CD4-positive, alpha-beta T cell treated with Interleukin-4 for 1 hour (primary cell): ENCODE results near the gene U2SURP.
"Not testable (repeated sequence)": the region's sequence is repeated elsewhere in the genome, so short reads cannot be mapped to it uniquely, and the experiment has no call there.

ENCODE experiments used
- DNase-seq, 2 donors: peaks; one replicate each; pipeline ENCODE4 v3.0.0-alpha.2; 2020 to 2022

U2SURP gene

GRCh38 chr3:143073983-143074382 is 72.6 kb downstream of the U2SURP start:
- DNase-seq = not testable (repeated sequence)

DNA sequence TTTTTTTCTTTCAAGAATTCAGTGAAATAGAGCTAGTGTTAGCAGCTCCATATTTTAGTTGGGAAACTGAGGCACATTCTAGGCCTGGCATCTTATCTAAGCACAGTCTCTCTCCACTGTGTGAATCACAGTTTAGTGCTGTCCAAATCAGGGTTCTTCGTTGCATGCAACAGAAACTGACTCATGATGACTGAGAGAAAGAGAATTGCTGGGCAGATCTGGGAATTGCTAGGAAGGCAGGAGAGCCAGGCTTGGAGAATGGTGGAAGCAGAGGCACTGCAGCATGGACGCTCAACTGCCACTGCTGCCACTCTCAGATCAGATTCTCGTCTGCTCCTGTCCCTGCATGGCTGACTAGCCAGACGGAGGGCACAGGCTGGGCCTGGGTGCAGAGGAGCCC is 77.5 kb downstream of the U2SURP start:
- DNase-seq = no peak

DNA sequence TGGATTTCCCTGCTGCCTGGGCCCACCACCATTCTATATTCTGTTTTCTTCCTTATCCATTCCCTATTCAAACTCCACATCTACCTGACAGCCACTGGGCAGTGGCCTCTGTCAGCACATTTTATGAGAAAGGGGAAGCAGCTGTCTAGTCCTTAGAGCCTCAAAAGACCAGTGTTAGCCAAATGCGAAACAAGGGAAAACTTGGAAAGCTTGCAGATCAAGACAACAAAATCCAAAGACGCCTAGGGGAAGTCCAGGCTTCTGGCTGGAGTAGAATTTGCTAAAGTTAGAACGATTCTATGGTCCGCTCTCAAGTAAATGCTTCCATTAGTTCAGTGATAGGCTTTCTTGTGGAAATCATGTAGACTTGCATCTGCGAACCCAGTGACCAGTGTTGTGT is 78.8 kb downstream of the U2SURP start:
- DNase-seq = no peak

- no peak for DNase-seq
Measured at GRCh38 chr3:143081365-143081764, 80.0 kb downstream of the U2SURP start.

DNA sequence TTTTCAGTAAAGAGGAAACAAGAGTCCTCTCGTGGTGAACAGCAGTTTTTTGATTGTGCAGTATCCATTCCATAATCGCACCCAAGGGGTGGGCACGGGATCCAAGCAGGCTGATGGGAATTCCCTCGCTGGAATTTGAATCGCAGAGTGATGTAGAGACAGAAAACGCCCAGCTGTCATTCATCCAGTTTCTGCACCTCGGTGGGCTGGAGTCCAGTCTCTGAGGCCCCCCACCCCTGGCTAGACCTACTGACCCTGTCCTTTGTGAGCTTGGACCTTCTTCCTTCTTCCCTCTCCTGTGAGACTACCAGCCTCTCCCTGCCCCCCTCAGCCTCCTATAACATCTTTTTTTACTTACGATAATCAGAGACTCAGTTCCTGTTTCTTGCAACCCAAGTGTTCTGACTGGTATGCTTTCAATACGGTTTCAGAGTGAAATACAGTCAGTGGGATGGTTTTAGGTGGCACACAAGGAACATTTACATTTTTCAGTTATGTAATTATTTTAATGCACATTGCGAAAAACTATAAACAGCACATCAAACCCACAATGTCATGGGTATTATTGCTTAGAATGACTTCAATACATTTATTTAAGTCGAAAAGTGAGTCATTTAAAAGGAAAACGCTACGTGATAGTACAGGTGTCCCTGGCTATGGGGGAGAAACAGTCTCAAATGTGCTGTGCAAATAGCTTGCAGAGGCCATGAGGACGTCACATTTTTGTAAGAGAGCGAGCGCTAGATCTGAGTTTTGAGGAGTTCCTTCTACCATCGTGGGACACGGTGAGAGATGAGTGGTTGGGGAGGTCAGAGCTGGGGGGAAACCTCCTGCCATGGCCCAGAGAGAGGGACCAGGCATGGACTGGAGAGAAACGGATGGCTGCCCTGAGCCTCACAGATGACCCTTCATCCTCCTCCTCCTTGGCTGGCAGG is 80.7 kb downstream of the U2SURP start:
- DNase-seq = peak; percentile 5 to 13

DNA sequence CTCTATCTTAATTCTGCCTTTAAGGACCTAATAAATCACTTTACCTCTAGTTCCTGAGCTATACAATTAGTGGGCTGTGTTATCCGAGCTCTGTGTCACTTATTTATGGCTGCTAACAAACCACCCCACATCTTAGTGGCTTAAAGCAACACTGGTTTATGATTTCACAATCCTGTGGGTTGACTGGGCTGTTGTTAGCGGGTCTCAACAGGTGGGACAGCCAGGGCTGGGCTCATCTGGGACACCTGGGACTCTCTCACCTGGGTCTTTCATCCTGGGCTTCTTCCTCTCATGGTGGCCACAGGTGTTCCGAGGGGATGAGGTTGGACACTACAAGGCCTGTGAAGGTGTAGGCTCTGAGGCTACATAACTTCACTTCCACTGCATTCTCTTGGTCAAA is 82.4 kb downstream of the U2SURP start:
- DNase-seq = no peak

GRCh38 chr3:143084856-143085731 is 83.7 kb downstream of the U2SURP start:
- DNase-seq = peak in 1 of 2 donors; percentile 55

DNA sequence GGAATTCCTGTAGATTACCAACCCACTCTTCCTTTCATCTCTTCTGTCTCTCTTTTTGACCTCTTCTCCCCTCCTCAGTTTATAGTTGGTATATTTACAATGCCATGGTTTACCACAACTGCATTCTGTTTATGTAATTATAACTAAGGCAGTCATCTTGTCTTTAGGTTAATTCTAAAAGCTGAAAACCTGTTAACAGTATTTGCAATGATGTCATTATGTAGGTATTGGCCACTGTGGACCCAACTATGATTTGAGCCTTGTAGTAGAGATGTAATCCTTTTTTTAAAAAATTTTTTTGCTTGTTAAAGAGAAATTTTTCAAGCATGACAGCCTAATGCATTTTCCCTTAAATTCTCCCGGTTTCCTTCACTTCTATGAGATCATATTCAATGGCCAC is 87.5 kb downstream of the U2SURP start:
- DNase-seq = no peak

DNA sequence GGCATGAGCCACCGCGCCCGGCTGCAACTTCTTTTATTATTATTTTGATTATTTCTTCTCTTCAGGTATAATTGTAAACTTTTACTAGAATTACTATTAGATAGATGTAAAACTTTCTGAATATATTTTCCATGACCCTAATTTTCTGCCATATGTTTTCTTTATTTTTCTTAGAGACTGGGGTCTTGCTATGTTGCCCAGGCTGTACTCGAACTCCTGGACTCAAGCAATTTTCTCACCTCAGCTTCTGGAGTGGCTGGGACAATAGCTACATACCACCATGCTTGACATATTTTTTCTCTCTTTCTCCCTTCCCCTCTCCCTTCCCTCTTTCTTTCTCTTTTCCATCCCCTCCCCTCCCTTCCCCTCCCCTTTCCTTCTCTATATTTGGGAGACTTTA is 88.6 kb downstream of the U2SURP start:
- no peak for DNase-seq

DNA sequence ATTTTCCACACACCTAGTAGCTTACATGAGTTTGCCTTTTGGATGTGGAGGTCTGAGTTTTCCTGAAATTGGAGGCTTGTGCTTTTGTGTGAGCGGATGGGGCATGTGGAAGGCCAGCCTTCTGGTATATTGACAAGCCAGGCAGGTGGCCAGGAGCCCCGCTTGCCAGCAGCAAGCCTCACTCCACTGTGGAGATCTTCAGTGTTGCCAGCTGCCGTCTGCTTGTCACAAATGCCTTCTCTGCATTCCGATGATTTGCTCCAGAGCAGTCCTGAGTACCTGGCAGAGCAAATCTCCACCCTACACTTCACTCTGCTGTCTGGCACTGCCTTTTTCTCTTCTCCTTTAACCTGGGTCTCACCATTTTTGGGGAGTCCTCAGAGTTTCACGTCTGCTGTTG is 89.1 kb downstream of the U2SURP start:
- DNase-seq = no peak

DNA sequence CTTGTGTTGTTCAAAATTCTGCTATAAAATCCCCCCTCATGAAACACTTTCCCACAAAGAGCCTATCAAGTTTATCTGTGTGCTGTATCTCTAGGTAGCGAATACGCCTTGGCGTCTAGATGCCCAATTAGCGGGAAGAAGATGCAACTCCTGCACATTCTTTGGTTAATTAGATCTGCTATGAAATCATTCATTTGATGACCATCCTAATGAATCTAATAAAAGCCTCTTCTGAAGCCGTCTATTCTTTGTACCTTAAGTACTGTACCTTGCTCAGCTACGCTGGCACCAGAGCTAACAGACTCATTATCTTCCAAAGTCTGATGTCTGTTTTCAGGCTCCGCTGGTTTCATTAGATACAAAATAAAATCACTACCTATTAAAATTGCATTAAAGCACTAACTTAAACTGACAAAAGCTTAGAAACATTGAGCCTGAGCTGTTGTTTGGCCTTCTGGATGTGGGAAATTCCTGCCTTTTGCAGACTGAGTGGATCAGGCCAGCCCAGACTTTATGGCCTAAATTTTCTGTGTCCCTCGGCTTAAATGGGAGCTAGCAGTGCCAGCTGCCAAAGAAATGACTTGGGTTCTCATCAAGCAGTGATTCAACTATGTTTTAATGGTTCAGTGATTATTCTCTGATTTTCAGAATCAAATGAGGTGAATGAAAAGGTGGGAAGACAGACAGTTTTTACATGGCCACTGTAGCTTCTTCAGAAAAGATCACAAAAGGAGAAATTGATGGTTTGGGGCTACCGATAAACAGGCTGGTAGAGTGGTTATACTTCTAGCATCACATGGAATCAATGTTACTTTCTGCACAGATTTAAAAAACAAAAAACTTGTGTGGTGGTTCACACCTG is 89.8 kb downstream of the U2SURP start:
- DNase-seq = no peak

- no peak for DNase-seq
Measured at GRCh38 chr3:143092191-143092590, 90.8 kb downstream of the U2SURP start.

- DNase-seq = no peak
Measured at GRCh38 chr3:143095813-143096212, 94.4 kb downstream of the U2SURP start.

DNA sequence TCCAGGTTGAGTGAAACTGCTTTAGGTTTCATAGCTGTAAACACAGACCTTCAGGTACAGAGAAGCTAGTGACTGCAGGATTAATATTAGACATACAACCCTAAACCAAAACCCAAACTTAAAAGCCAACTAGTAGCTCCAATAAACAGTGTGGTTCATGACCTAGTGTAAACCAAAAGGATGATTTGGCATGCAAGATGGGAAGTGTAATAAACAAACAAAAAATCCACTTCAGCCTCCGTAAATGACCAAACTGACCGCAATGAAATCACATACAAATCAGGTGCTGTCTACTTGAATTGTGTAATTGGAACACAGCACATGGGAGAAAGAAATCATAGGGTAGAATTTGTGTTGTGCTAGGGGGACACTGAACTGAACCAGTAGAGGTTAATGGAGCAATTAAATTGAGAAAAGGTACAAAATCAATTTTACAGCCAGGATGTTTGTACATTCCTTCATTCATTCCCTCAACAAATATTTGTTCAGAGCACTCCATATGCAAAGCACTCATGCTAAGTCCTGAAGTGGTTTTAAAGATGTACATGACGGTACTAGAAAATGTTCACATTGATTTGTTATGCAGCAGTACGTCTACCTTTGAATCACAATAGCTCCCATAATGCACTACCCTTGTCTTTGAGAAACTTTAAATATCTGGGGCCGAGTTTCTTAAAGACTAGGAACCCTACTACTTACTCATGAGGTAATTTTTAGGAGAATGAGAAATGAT is 96.8 kb downstream of the U2SURP start:
- no peak for DNase-seq

- DNase-seq = no peak
Measured at GRCh38 chr3:143099210-143099609, 97.8 kb downstream of the U2SURP start.

DNA sequence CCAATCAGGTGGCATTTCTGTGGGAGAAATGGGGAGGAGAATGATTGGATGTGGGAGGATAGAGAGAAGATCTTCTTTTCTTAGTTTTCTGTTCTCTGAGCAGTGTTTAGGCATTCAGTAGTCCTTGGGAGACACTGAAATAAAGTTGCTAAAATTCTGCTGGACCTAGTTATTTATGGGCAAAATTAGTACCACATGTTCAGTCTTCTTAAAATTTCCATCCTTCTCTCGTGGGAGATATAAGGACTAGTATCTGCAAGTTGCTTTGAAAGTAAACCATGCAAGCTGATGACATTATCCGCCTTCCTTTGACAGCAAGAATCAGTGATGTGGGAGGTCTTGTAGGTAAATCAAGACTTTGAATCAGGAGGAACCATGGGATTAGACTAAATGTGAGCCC is 98.3 kb downstream of the U2SURP start:
- no peak for DNase-seq

- no peak for DNase-seq
Measured at GRCh38 chr3:143100451-143100850, 99.1 kb downstream of the U2SURP start.

GRCh38 chr3:143101792-143102381 is 100.5 kb downstream of the U2SURP start:
- no peak for DNase-seq

- DNase-seq = no peak
Measured at GRCh38 chr3:143103652-143104051, 102.3 kb downstream of the U2SURP start.

- DNase-seq = no peak
Measured at GRCh38 chr3:143105170-143105569, 103.8 kb downstream of the U2SURP start.

DNA sequence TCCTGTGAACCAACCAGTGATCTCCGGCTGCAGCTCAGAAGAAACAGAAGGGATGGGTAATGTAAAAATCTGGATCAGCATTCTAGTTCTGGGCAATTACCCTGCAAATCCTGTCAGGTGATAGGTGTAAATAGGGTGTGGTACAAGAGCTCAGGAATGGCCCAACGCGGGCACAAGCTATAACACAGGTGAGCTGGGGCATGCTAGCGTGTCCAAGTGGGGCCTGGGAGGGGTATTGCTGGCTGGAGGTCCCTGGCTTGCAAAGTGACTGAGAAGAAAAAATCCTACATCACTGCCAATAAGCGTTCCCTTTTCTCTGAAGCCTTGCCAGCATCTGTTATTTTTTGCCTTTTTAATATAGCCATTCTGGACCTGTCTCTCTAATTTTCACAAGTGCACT is 108.5 kb downstream of the U2SURP start:
- DNase-seq = no peak
